ENCODE measurements around the gene CACFD1. TPM values are rescaled to one million over a fixed set of nuclear protein-coding genes. Genes with fewer than 3 reads are reported as not detected.

The CACFD1 gene
- total RNA-seq, 2 donors from 2014 or later: 15.8 to 19.5 TPM

- H3K36me3 ChIP-seq: peaks cover 4% of the 10 kb centered on the region
- H3K4me1 ChIP-seq (ENCODE audit: control insufficient read depth in 1 of 2, low read depth in 2 of 2): no peaks in the 10 kb centered on the region
- no peak for TF ChIP-seq CTCF (IDR thresholded peaks at IDR 0.05)
- DNase-seq (ENCODE audit: low spot score) (no peak), ATAC-seq (ENCODE audit: insufficient number of reproducible peaks, low FRiP score, low read depth) (no peak)
- H3K9me3 ChIP-seq: no peaks in the 10 kb centered on the region
- no peaks in the 10 kb centered on the region for H3K27me3 ChIP-seq (replicated peaks; ENCODE audit: insufficient read depth)
- H3K4me3 ChIP-seq: no peak overlapping the region
- no peak overlapping the region for H3K27ac ChIP-seq
These were observed 13.1 kb downstream of the CACFD1 start for GRCh38 chr9:133472753-133473378.

GRCh38 chr9:133473743-133474142 lies 14.0 kb downstream of the CACFD1 start:
- peaks cover 4 to 6% of the 10 kb centered on the region in 2 donors for H3K4me1 ChIP-seq (ENCODE audit: control insufficient read depth in 1 of 2, low read depth in 2 of 2)
- H3K9me3 ChIP-seq: no peaks in the 10 kb centered on the region
- DNase-seq (ENCODE audit: low spot score) (no peak), ATAC-seq (ENCODE audit: insufficient number of reproducible peaks, low FRiP score, low read depth) (no peak)
- TF ChIP-seq CTCF (IDR thresholded peaks at IDR 0.05): no peak
- H3K27me3 ChIP-seq (replicated peaks; ENCODE audit: insufficient read depth): no peaks in the 10 kb centered on the region
- no peak overlapping the region for H3K4me3 ChIP-seq
- H3K27ac ChIP-seq: no peak overlapping the region
- H3K36me3 ChIP-seq: peaks cover under 1% of the 10 kb centered on the region

- no peaks in the 10 kb centered on the region for H3K36me3 ChIP-seq
- H3K9me3 ChIP-seq: no peaks in the 10 kb centered on the region
- no peak overlapping the region for H3K4me3 ChIP-seq
These were observed 14.4 kb downstream of the CACFD1 start for GRCh38 chr9:133474215-133474614.

GRCh38 chr9:133474853-133475252 lies 15.1 kb downstream of the CACFD1 start:
- H3K9me3 ChIP-seq: no peaks in the 10 kb centered on the region
- TF ChIP-seq CTCF (IDR thresholded peaks at IDR 0.05): no peak
- H3K27me3 ChIP-seq (replicated peaks; ENCODE audit: insufficient read depth): no peaks in the 10 kb centered on the region
- DNase-seq (ENCODE audit: low spot score) (no peak), ATAC-seq (ENCODE audit: insufficient number of reproducible peaks, low FRiP score, low read depth) (no peak)
- no peaks in the 10 kb centered on the region for H3K36me3 ChIP-seq
- H3K4me1 ChIP-seq (ENCODE audit: control insufficient read depth in 1 of 2, low read depth in 2 of 2): peaks cover 4 to 13% of the 10 kb centered on the region in 2 donors
- H3K4me3 ChIP-seq: no peak overlapping the region
- H3K27ac ChIP-seq: no peak overlapping the region

More at GRCh38 chr9:133474215-133474614, 14.4 kb downstream of the CACFD1 start:
- Histone ChIP-seq H3K27ac (no peak overlapping the region), H3K27me3 (replicated peaks; ENCODE audit: insufficient read depth) (no peaks in the 10 kb centered on the region), H3K4me1 (ENCODE audit: control insufficient read depth in 1 of 2, low read depth in 2 of 2) (peaks cover 4 to 6% of the 10 kb centered on the region in 2 donors)
- no peak for TF ChIP-seq CTCF (IDR thresholded peaks at IDR 0.05)
- ATAC-seq (ENCODE audit: insufficient number of reproducible peaks, low FRiP score, low read depth) (no peak), DNase-seq (ENCODE audit: low spot score) (no peak)

GRCh38 chr9:133475292-133476012 lies 15.7 kb downstream of the CACFD1 start:
- no peak for DNase-seq (ENCODE audit: low spot score)
- Histone ChIP-seq H3K27ac (no peak overlapping the region), H3K4me3 (no peak overlapping the region), H3K36me3 (no peaks in the 10 kb centered on the region), H3K9me3 (no peaks in the 10 kb centered on the region), H3K27me3 (replicated peaks; ENCODE audit: insufficient read depth) (no peaks in the 10 kb centered on the region), H3K4me1 (ENCODE audit: control insufficient read depth in 1 of 2, low read depth in 2 of 2) (peaks cover 4 to 13% of the 10 kb centered on the region in 2 donors)
- TF ChIP-seq CTCF (IDR thresholded peaks at IDR 0.05): no peak
- no peak for ATAC-seq (ENCODE audit: insufficient number of reproducible peaks, low FRiP score, low read depth)

Measured in thoracic aorta (tissue), 2 donors.